PFSK-1 (cell line): ENCODE measurements around the gene PEMT.

Experiments used
- FOXP2 ChIP-seq: optimal IDR thresholded peaks from 2 replicates; pipeline ENCODE3; 2011; ENCODE audit warnings: borderline replicate concordance, control low read depth, inconsistent platforms; ENCODE audit not compliant: insufficient read depth; ENCODE audit errors: extremely low read length, extremely low read depth
- POLR2AphosphoS5 ChIP-seq: IDR thresholded peaks from 2 replicates; pipeline ENCODE4 v1.6.1; 2012; ENCODE audit warnings: low read depth, mild to moderate bottlenecking, control low read depth, low read length, moderate library complexity
- REST ChIP-seq, 2 experiments: IDR thresholded peaks; 2 replicates each; pipeline versions ENCODE4 v1.6.1 to v1.8.0; 2011 to 2012; ENCODE audit warnings: low read depth in 2 of 2, low read length in 2 of 2, control low read depth in 1 of 2, inconsistent platforms in 1 of 2, mild to moderate bottlenecking in 1 of 2, moderate library complexity in 1 of 2; ENCODE audit not compliant: insufficient read depth in 1 of 2
- SIN3A ChIP-seq: IDR thresholded peaks from 2 replicates; pipeline ENCODE4 v1.6.1; 2012; ENCODE audit warnings: mild to moderate bottlenecking, low read length, moderate library complexity, borderline replicate concordance; ENCODE audit not compliant: insufficient read depth
- TAF1 ChIP-seq: IDR thresholded peaks from 2 replicates; pipeline ENCODE4 v1.6.1; 2012; ENCODE audit warnings: low read length, control low read depth, borderline replicate concordance; ENCODE audit not compliant: insufficient read depth

The PEMT gene

GRCh38 chr17:17555151-17555550 is 36.4 kb downstream of the PEMT start:
- no peak for TF ChIP-seq TAF1
- TF ChIP-seq SIN3A, result no peak
- no peak for TF ChIP-seq POLR2AphosphoS5
- TF ChIP-seq FOXP2, result no peak
- no peak for TF ChIP-seq REST (IDR thresholded peaks at IDR 0.05; ENCODE audit: insufficient read depth in 1 of 2, low read depth in 2 of 2, low read length in 2 of 2)

- no peak for TF ChIP-seq TAF1
- no peak for TF ChIP-seq FOXP2
- no peak for TF ChIP-seq SIN3A
- TF ChIP-seq REST (IDR thresholded peaks at IDR 0.05; ENCODE audit: insufficient read depth in 1 of 2, low read depth in 2 of 2, low read length in 2 of 2), result no peak
- no peak for TF ChIP-seq POLR2AphosphoS5
Measured at GRCh38 chr17:17554266-17554665, 37.2 kb downstream of the PEMT start.

GRCh38 chr17:17553217-17554195 is 38.0 kb downstream of the PEMT start:
- no peak for TF ChIP-seq TAF1
- TF ChIP-seq SIN3A, result no peak

GRCh38 chr17:17552351-17553216 is 38.9 kb downstream of the PEMT start:
- TF ChIP-seq FOXP2 (no peak), TAF1 (no peak), SIN3A (no peak), REST (IDR thresholded peaks at IDR 0.05; ENCODE audit: insufficient read depth in 1 of 2, low read depth in 2 of 2, low read length in 2 of 2) (no peak), POLR2AphosphoS5 (no peak)

- TF ChIP-seq REST (IDR thresholded peaks at IDR 0.05; ENCODE audit: insufficient read depth in 1 of 2, low read depth in 2 of 2, low read length in 2 of 2), result no peak
- no peak for TF ChIP-seq POLR2AphosphoS5
- no peak for TF ChIP-seq TAF1
- no peak for TF ChIP-seq FOXP2
- no peak for TF ChIP-seq SIN3A
Measured at GRCh38 chr17:17551361-17551760, 40.1 kb downstream of the PEMT start.
